Mucosa of gallbladder (tissue), 1 donor: ENCODE measurements around the gene IFITM2. TPM values are rescaled to one million over a fixed set of nuclear protein-coding genes. Genes with fewer than 3 reads are reported as not detected.
"Not testable (repeated sequence)": the region's sequence is repeated elsewhere in the genome, so short reads cannot be mapped to it uniquely, and the experiment has no call there.

Experiments used
- DNase-seq: peaks from one replicate; pipeline ENCODE4 v3.0.0-alpha.2; 2020; ENCODE audit warnings: low spot score
- total RNA-seq: library from RNA; stranded (reverse); gene quantifications from one replicate; pipeline ENCODE4 v1.2.1, GENCODE V29; 2021
- donor health status: DM: no; HTN: no; CAD: no.

Gene IFITM2
- total RNA-seq, 1 donor from 2014 or later: 129 TPM

- not testable (repeated sequence) for DNase-seq
Observed at GRCh38 chr11:308740-309665, 1.4 kb downstream of the IFITM2 start.

- not testable (repeated sequence) for DNase-seq
Observed at GRCh38 chr11:309979-310572, 2.5 kb downstream of the IFITM2 start.

- DNase-seq: not testable (repeated sequence)
Observed at GRCh38 chr11:311013-311748, 3.6 kb downstream of the IFITM2 start.

- no peak for DNase-seq
Observed at GRCh38 chr11:312092-312816, 4.6 kb downstream of the IFITM2 start.

GRCh38 chr11:313304-313786 is 5.7 kb downstream of the IFITM2 start:
- DNase-seq: no peak

- DNase-seq: no peak
Observed at GRCh38 chr11:313787-314553, 6.4 kb downstream of the IFITM2 start, which contains the start of gene IFITM1. Gene IFITM1 (plus strand): TSS chr11:314040. CDS start chr11:314171, 131 bp downstream.

GRCh38 chr11:314554-314875 is 6.9 kb downstream of the IFITM2 start:
- DNase-seq: not testable (repeated sequence)

- no peak for DNase-seq
Observed at GRCh38 chr11:315051-315481, 7.5 kb downstream of the IFITM2 start.

GRCh38 chr11:315516-315994 is 7.9 kb downstream of the IFITM2 start:
- no peak for DNase-seq

GRCh38 chr11:316031-316701 is 8.6 kb downstream of the IFITM2 start:
- DNase-seq: no peak

- no peak for DNase-seq
Observed at GRCh38 chr11:316891-317301, 9.3 kb downstream of the IFITM2 start.

GRCh38 chr11:317668-318404 is 10.2 kb downstream of the IFITM2 start:
- not testable (repeated sequence) for DNase-seq

GRCh38 chr11:318405-319120 is 10.9 kb downstream of the IFITM2 start:
- not testable (repeated sequence) for DNase-seq

GRCh38 chr11:319121-319887 is 11.7 kb downstream of the IFITM2 start:
- not testable (repeated sequence) for DNase-seq

- not testable (repeated sequence) for DNase-seq
Observed at GRCh38 chr11:319888-320273, 12.3 kb downstream of the IFITM2 start.

- DNase-seq: no peak
Observed at GRCh38 chr11:324156-324555, 16.5 kb downstream of the IFITM2 start.

- not testable (repeated sequence) for DNase-seq
Observed at GRCh38 chr11:324593-325517, 17.2 kb downstream of the IFITM2 start.
